ENCODE measurements around the gene BLOC1S6. TPM values are rescaled to one million over a fixed set of nuclear protein-coding genes. Genes with fewer than 3 reads are reported as not detected.
A peak's percentile ranks its signal among the peaks of the same experiment; 100 is the strongest.
"Not testable (repeated sequence)": the region's sequence is repeated elsewhere in the genome, so short reads cannot be mapped to it uniquely, and the experiment has no call there.

Gene BLOC1S6
- total and polyA plus RNA-seq, 5 donors from 2014 or later, result 37.9 to 66.3 (median 46.7) TPM

DNA sequence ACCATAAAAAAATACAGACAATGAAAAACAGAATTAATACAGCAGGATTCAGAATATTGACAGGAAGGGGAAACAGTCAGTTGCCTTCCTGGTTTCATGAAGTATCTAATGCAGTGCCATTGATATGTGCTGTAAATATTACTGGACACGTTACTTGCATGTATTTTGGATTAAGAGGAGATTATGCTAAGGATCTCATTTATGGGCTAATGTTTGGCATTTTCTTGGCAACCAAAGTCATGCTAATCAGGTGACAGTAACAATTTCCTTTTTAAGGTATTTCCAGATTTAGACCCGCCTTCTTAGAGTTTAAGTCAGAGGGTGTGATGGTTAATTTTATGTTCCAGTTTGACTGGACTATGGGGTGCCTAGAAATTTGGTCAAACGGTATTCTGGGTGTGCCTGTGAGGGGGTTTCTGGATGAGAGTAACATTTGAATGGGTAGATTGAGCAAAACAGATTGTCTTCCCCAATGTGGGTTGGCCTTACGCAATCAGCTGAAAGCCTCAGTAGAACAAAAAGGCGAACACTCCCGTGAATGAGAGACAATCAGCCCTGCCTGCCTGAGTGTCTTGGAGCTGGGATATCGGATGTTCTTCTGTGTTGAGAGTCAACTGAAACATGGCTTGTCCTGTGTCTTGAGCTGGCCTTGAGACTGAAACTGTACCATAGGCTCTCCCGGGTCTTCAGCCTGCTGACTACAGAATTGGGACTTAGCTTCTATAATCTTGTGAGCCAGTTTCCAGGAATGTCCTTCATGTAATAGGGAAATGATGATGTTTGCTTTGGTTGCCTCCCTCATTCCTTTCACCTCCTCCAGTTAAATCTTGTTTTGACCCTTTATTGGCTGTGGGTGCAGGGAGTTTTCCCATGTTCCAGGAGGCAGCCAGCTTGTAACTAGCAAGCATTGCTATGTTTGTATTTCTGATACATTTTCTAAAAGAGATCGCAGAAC is 58.1 kb downstream of the BLOC1S6 start:
- Histone ChIP-seq H3K27me3 (ENCODE audit: control insufficient read depth, insufficient read depth, low read length) (no peaks in the 10 kb centered on the region), H3K4me1 (ENCODE audit: control insufficient read depth, insufficient read depth, low read length, poor library complexity, severe bottlenecking) (peaks cover 29% of the 10 kb centered on the region), H3K27ac (ENCODE audit: insufficient read depth, low read length, poor library complexity, severe bottlenecking) (no peak overlapping the region), H3K4me3 (ENCODE audit: low read depth, low read length) (peak overlapping the region; percentile 42), H3K9me3 (ENCODE audit: control insufficient read depth in 2 of 2, low read length in 2 of 2) (no peaks in the 10 kb centered on the region), H3K36me3 (ENCODE audit: control insufficient read depth, insufficient read depth, low read length) (peaks cover 10% of the 10 kb centered on the region)
- peak overlapping the region in 2 of 3 donors; percentile 25 to 29 for H3K27ac Mint-ChIP-seq
- H3K4me3 Mint-ChIP-seq, result peak overlapping the region in 3 of 4 donors; percentile 11 to 22 (median 20)
- ATAC-seq (ENCODE audit: low read depth in 2 of 2), result no peak
- H3K4me1 Mint-ChIP-seq, result peaks cover 45 to 79% (median 66%) of the 10 kb centered on the region in 4 donors
- H3K36me3 Mint-ChIP-seq, result peaks cover 26% of the 10 kb centered on the region
- no peaks in the 10 kb centered on the region for H3K27me3 Mint-ChIP-seq
- H3K9me3 Mint-ChIP-seq, result no peaks in the 10 kb centered on the region
- DNase-seq, result no peak

DNA sequence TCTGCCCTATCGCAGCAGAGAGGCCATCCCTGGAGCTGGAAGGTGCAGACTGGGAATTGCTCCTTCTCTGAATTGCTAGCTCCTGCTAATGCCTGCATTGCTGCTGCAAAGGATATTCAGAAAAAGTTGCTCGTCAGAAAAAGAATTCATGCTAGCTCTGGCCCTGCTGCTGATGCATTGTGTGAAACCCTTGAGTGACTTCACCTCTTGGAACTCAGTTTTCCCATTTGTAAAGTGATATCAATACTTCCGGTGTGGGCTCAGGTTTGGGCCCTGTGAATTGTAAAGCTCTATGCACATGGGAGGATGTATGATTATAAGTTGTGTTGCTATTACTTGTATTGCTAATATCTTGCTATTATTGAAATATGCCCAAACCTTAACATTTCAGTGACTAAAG is 59.0 kb downstream of the BLOC1S6 start:
- H3K9me3 ChIP-seq (ENCODE audit: control insufficient read depth in 2 of 2, low read length in 2 of 2), result no peaks in the 10 kb centered on the region
- no peak overlapping the region for H3K27ac ChIP-seq (ENCODE audit: insufficient read depth, low read length, poor library complexity, severe bottlenecking)
- ATAC-seq (ENCODE audit: low read depth in 2 of 2), result no peak
- peak overlapping the region in 1 of 3 donors; percentile 28 for H3K27ac Mint-ChIP-seq
- no peaks in the 10 kb centered on the region for H3K27me3 Mint-ChIP-seq
- peaks cover 29% of the 10 kb centered on the region for H3K4me1 ChIP-seq (ENCODE audit: control insufficient read depth, insufficient read depth, low read length, poor library complexity, severe bottlenecking)
- peaks cover 30% of the 10 kb centered on the region for H3K36me3 Mint-ChIP-seq
- DNase-seq, result no peak
- no peaks in the 10 kb centered on the region for H3K27me3 ChIP-seq (ENCODE audit: control insufficient read depth, insufficient read depth, low read length)
- peaks cover 40 to 73% (median 61%) of the 10 kb centered on the region in 4 donors for H3K4me1 Mint-ChIP-seq
- H3K9me3 Mint-ChIP-seq, result no peaks in the 10 kb centered on the region
- H3K36me3 ChIP-seq (ENCODE audit: control insufficient read depth, insufficient read depth, low read length), result peaks cover 7% of the 10 kb centered on the region
- H3K4me3 Mint-ChIP-seq, result peak overlapping the region in 2 of 4 donors; percentile 11 to 38
- no peak overlapping the region for H3K4me3 ChIP-seq (ENCODE audit: low read depth, low read length)

- Mint-ChIP-seq H3K4me1 (peaks cover 27 to 69% (median 50%) of the 10 kb centered on the region in 4 donors), H3K4me3 (no peak overlapping the region), H3K36me3 (peaks cover 32% of the 10 kb centered on the region), H3K9me3 (no peaks in the 10 kb centered on the region), H3K27ac (no peak overlapping the region), H3K27me3 (no peaks in the 10 kb centered on the region)
- Histone ChIP-seq H3K4me1 (ENCODE audit: control insufficient read depth, insufficient read depth, low read length, poor library complexity, severe bottlenecking) (peaks cover 23% of the 10 kb centered on the region), H3K9me3 (ENCODE audit: control insufficient read depth in 2 of 2, low read length in 2 of 2) (no peaks in the 10 kb centered on the region), H3K4me3 (ENCODE audit: low read depth, low read length) (no peak overlapping the region), H3K27ac (ENCODE audit: insufficient read depth, low read length, poor library complexity, severe bottlenecking) (no peak overlapping the region), H3K36me3 (ENCODE audit: control insufficient read depth, insufficient read depth, low read length) (peaks cover 2% of the 10 kb centered on the region), H3K27me3 (ENCODE audit: control insufficient read depth, insufficient read depth, low read length) (no peaks in the 10 kb centered on the region)
- no peak for DNase-seq
- no peak for ATAC-seq (ENCODE audit: low read depth in 2 of 2)
These were observed 60.6 kb downstream of the BLOC1S6 start for GRCh38 chr15:45647828-45648227.

DNA sequence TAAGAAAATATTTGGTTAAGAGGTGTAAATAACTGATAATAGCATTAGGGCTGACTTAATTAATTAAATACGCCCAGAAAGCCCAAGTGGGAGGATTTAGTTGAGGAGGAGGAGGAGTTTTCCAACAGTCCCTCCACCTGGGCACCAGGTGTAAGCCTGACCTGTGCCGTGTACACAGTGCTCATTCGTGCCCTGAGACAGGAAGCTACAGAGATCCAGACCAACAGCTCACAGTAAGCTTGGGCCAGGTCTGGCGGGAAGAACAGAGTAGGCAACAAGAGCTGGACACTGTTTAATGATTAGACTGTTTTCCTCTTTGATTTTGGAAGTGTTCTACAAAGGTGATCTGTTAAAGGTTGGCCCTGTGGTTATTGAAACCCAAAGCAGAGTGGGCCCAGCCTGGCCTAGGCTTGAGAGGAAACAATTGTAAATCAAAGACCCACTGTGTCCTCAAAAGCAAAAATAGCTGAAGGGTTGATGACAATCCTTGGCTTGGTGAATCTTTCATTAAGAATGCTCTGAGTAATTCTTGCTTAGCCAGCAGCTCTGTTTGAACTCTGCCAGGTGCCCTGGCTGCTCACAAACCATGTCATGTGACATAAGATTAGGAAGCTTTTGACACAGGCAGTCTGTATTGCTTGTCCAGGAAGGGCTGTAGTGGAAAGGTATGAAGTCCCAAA is 61.5 kb downstream of the BLOC1S6 start:
- H3K4me3 Mint-ChIP-seq, result peak overlapping the region in 3 of 4 donors; percentile 2 to 75 (median 23)
- Histone ChIP-seq H3K9me3 (ENCODE audit: control insufficient read depth in 2 of 2, low read length in 2 of 2) (no peaks in the 10 kb centered on the region), H3K36me3 (ENCODE audit: control insufficient read depth, insufficient read depth, low read length) (peaks cover 2% of the 10 kb centered on the region), H3K4me3 (ENCODE audit: low read depth, low read length) (peak overlapping the region; percentile 28), H3K4me1 (ENCODE audit: control insufficient read depth, insufficient read depth, low read length, poor library complexity, severe bottlenecking) (peaks cover 23% of the 10 kb centered on the region), H3K27ac (ENCODE audit: insufficient read depth, low read length, poor library complexity, severe bottlenecking) (no peak overlapping the region), H3K27me3 (ENCODE audit: control insufficient read depth, insufficient read depth, low read length) (no peaks in the 10 kb centered on the region)
- ATAC-seq (ENCODE audit: low read depth in 2 of 2), result peak; percentile 28 to 34
- H3K4me1 Mint-ChIP-seq, result peaks cover 32 to 70% (median 47%) of the 10 kb centered on the region in 4 donors
- no peaks in the 10 kb centered on the region for H3K9me3 Mint-ChIP-seq
- peak in 1 of 3 donors; percentile 29 for DNase-seq
- peaks cover 31% of the 10 kb centered on the region for H3K36me3 Mint-ChIP-seq
- H3K27me3 Mint-ChIP-seq, result no peaks in the 10 kb centered on the region
- peak overlapping the region in 2 of 3 donors; percentile 59 to 86 for H3K27ac Mint-ChIP-seq

DNA sequence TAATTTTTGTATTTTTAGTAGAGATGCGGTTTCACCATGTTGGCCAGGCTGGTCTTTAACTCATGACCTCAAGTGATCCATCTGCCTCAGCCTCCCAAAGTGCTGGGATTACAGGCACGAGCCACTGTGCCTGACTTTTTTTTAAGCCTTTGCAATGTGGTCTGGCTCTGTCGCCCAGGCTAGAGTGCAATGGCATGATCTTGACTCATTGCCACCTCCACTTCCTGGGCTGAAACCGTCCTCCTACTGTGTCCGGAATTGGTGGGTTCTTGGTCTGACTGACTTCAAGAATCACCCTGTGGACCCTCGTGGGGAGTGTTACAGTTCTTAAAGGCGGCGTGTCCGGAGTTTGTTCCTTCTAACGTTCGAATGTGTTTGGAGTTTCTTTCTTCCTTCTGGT is 62.8 kb downstream of the BLOC1S6 start:
- H3K4me3 Mint-ChIP-seq, result peak overlapping the region in 3 of 4 donors; percentile 7 to 73 (median 41)
- H3K9me3 Mint-ChIP-seq; H3K27me3 ChIP-seq (ENCODE audit: control insufficient read depth, insufficient read depth, low read length); H3K27ac ChIP-seq (ENCODE audit: insufficient read depth, low read length, poor library complexity, severe bottlenecking); H3K27me3 Mint-ChIP-seq; H3K36me3 ChIP-seq (ENCODE audit: control insufficient read depth, insufficient read depth, low read length); H3K9me3 ChIP-seq (ENCODE audit: control insufficient read depth in 2 of 2, low read length in 2 of 2); DNase-seq; ATAC-seq (ENCODE audit: low read depth in 2 of 2); H3K4me3 ChIP-seq (ENCODE audit: low read depth, low read length): not testable (repeated sequence)
- H3K36me3 Mint-ChIP-seq, result peaks cover 26% of the 10 kb centered on the region
- H3K4me1 Mint-ChIP-seq, result peaks cover 33 to 69% (median 45%) of the 10 kb centered on the region in 4 donors
- H3K4me1 ChIP-seq (ENCODE audit: control insufficient read depth, insufficient read depth, low read length, poor library complexity, severe bottlenecking), result peaks cover 22% of the 10 kb centered on the region
- peak overlapping the region in 1 of 3 donors; percentile 78 for H3K27ac Mint-ChIP-seq

DNA sequence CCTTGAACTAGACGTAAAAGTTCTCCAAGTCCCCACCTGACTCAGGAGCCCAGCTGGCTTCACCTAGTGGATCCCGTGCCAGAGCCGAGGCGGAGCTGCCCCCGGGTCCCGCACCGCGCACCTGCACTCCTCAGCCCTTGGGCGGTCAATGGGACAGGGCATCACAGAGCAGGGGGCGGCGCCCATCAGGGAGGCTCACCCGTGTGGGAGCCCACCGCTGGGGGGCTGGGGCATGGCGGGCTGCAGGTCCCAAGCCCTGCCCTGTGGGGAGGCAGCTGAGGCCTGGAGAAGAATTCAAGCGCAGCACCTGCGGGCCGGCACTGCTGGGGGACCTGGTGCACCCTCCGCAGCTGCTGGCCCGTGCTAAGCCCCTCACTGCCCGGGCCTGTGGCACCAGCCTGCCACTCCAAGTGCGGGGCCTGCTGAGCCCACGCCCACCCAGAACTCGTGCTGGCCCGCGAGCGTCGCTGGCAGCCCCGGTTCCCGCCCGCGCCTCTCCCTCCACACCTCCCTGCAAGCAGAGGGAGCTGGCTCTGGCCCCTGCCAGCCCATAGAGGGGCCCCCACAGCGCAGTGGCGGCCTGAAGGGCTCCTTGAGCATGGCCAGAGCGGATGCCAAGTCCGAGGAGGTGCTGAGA is 63.8 kb downstream of the BLOC1S6 start:
- peaks cover 26% of the 10 kb centered on the region for H3K36me3 Mint-ChIP-seq
- no peak overlapping the region for H3K4me3 Mint-ChIP-seq
- no peak overlapping the region for H3K4me3 ChIP-seq (ENCODE audit: low read depth, low read length)
- H3K27ac ChIP-seq (ENCODE audit: insufficient read depth, low read length, poor library complexity, severe bottlenecking), result no peak overlapping the region
- H3K36me3 ChIP-seq (ENCODE audit: control insufficient read depth, insufficient read depth, low read length), result peaks cover 2% of the 10 kb centered on the region
- H3K9me3 Mint-ChIP-seq, result no peaks in the 10 kb centered on the region
- H3K9me3 ChIP-seq (ENCODE audit: control insufficient read depth in 2 of 2, low read length in 2 of 2), result no peaks in the 10 kb centered on the region
- H3K27me3 Mint-ChIP-seq, result no peaks in the 10 kb centered on the region
- H3K27ac Mint-ChIP-seq, result no peak overlapping the region
- peaks cover 12% of the 10 kb centered on the region for H3K4me1 ChIP-seq (ENCODE audit: control insufficient read depth, insufficient read depth, low read length, poor library complexity, severe bottlenecking)
- no peaks in the 10 kb centered on the region for H3K27me3 ChIP-seq (ENCODE audit: control insufficient read depth, insufficient read depth, low read length)
- ATAC-seq (ENCODE audit: low read depth in 2 of 2) (no peak), DNase-seq (no peak)
- peaks cover 26 to 63% (median 41%) of the 10 kb centered on the region in 4 donors for H3K4me1 Mint-ChIP-seq

GRCh38 chr15:45653702-45654424 is 66.7 kb downstream of the BLOC1S6 start:
- Histone ChIP-seq H3K36me3 (ENCODE audit: control insufficient read depth, insufficient read depth, low read length) (peaks cover 2% of the 10 kb centered on the region), H3K4me3 (ENCODE audit: low read depth, low read length) (no peak overlapping the region), H3K27ac (ENCODE audit: insufficient read depth, low read length, poor library complexity, severe bottlenecking) (no peak overlapping the region), H3K4me1 (ENCODE audit: control insufficient read depth, insufficient read depth, low read length, poor library complexity, severe bottlenecking) (peaks cover under 1% of the 10 kb centered on the region), H3K9me3 (ENCODE audit: control insufficient read depth in 2 of 2, low read length in 2 of 2) (no peaks in the 10 kb centered on the region), H3K27me3 (ENCODE audit: control insufficient read depth, insufficient read depth, low read length) (no peaks in the 10 kb centered on the region)
- H3K9me3 Mint-ChIP-seq, result no peaks in the 10 kb centered on the region
- no peaks in the 10 kb centered on the region for H3K27me3 Mint-ChIP-seq
- peaks cover 18 to 61% (median 46%) of the 10 kb centered on the region in 4 donors for H3K4me1 Mint-ChIP-seq
- no peak for ATAC-seq (ENCODE audit: low read depth in 2 of 2)
- peaks cover 20% of the 10 kb centered on the region for H3K36me3 Mint-ChIP-seq
- DNase-seq, result no peak
- peak overlapping the region in 2 of 3 donors; percentile 59 to 60 for H3K27ac Mint-ChIP-seq
- peak overlapping the region in 1 of 4 donors; percentile 23 for H3K4me3 Mint-ChIP-seq
